H1 (cell line): ENCODE data around the gene YAF2. TPM values are rescaled to one million over a fixed set of nuclear protein-coding genes. Genes with fewer than 3 reads are reported as not detected.

Experiments
- CTCF ChIA-PET: fragments of 300-600 bp; sonication (Branson Sonifier 250); formaldehyde crosslinking; loops from one replicate; lab custom pipeline; 2021; ENCODE audit not compliant: partially characterized antibody; lab: Charles Lee
- POLR2A ChIA-PET: fragments of 300-600 bp; sonication (Branson Sonifier 250); formaldehyde crosslinking; loops from one replicate; lab custom pipeline; 2021; ENCODE audit warnings: inconsistent platforms; ENCODE audit not compliant: partially characterized antibody; lab: Charles Lee
- DNase-seq, 2 experiments: peaks; one replicate each; pipeline versions ENCODE4 v3.0.0 to v3.0.0-alpha.2; 2010 to 2022; ENCODE audit warnings: low spot score in 2 of 2, low read depth in 1 of 2, mixed read lengths in 1 of 2
- FAIRE-seq: peaks from 2 replicates; lab custom pipeline; 2011; peaks lifted over from hg19 to GRCh38; lab: Jason Lieb, UNC
- H2AFZ ChIP-seq: 2 replicates; pipeline ENCODE4 v1.8.1; 2012; ENCODE audit warnings: low read length, inconsistent platforms
- H2AK5ac ChIP-seq: 2 replicates; pipeline ENCODE4 v1.6.1; 2013; ENCODE audit warnings: low read depth, low read length
- H2BK120ac ChIP-seq: replicated peaks from 2 replicates; pipeline ENCODE3; 2013; ENCODE audit warnings: low read depth, low read length, inconsistent platforms
- H2BK12ac ChIP-seq: 2 replicates; pipeline ENCODE4 v1.6.1; 2013; ENCODE audit warnings: low read depth, low read length
- H2BK15ac ChIP-seq: 2 replicates; pipeline ENCODE4 v1.6.1; 2013; ENCODE audit warnings: low read length
- H2BK20ac ChIP-seq: 2 replicates; pipeline ENCODE4 v1.6.1; 2013; ENCODE audit warnings: low read length
- H2BK5ac ChIP-seq: 2 replicates; pipeline ENCODE4 v1.6.1; 2013; ENCODE audit warnings: low read depth, low read length
- H3K14ac ChIP-seq: 2 replicates; pipeline ENCODE4 v1.6.1; 2013; ENCODE audit warnings: inconsistent platforms; ENCODE audit not compliant: insufficient read length
- H3K18ac ChIP-seq: 2 replicates; pipeline ENCODE4 v1.6.1; 2013; ENCODE audit warnings: low read length; ENCODE audit errors: extremely low read depth
- H3K23ac ChIP-seq: 2 replicates; pipeline ENCODE4 v1.6.1; 2013; ENCODE audit warnings: inconsistent platforms; ENCODE audit not compliant: insufficient read length
- H3K23me2 ChIP-seq: 2 replicates; pipeline ENCODE4 v1.6.1; 2013; ENCODE audit warnings: low read depth, low read length
- H3K27ac ChIP-seq: 2 replicates; pipeline ENCODE4 v1.6.1; 2011; ENCODE audit warnings: low read depth, low read length, inconsistent platforms
- H3K27me3 ChIP-seq, 4 experiments: replicated peaks in 1 of 4; 1 replicate in 1 of 4; 2 replicates in 3 of 4; pipeline versions ENCODE4 v1.6.1 to v1.8.1; 2011 to 2013; ENCODE audit warnings: low read length in 3 of 4, mild to moderate bottlenecking in 3 of 4, inconsistent platforms in 2 of 4, mixed read lengths in 2 of 4, moderate library complexity in 1 of 4; ENCODE audit not compliant: control insufficient read depth in 3 of 4, insufficient read depth in 3 of 4; ENCODE audit errors: extremely low read depth in 1 of 4
- H3K36me3 ChIP-seq, 4 experiments: 2 replicates each; pipeline versions ENCODE4 v1.6.1 to v1.8.1; 2011 to 2013; ENCODE audit warnings: mild to moderate bottlenecking in 4 of 4, low read length in 3 of 4, moderate library complexity in 2 of 4, control low read depth in 1 of 4, inconsistent platforms in 1 of 4; ENCODE audit not compliant: insufficient read depth in 4 of 4, control insufficient read depth in 2 of 4
- H3K4ac ChIP-seq: replicated peaks from 2 replicates; pipeline ENCODE3; 2013; ENCODE audit warnings: low read length, low read depth, mixed read lengths, inconsistent platforms; ENCODE audit not compliant: insufficient read length
- H3K4me1 ChIP-seq, 4 experiments: replicated peaks in 1 of 4; 1 replicate in 1 of 4; 2 replicates in 3 of 4; pipeline versions ENCODE4 v1.6.1 to v1.8.1; 2011 to 2013; ENCODE audit warnings: low read length in 3 of 4, inconsistent platforms in 2 of 4, mixed read lengths in 1 of 4; ENCODE audit not compliant: insufficient read depth in 4 of 4, control insufficient read depth in 3 of 4
- H3K4me2 ChIP-seq, 2 experiments: 2 replicates each; pipeline versions ENCODE4 v1.6.1 to v1.8.1; 2011 to 2013; ENCODE audit warnings: low read depth in 2 of 2, low read length in 2 of 2, control low read depth in 1 of 2, inconsistent platforms in 1 of 2, mild to moderate bottlenecking in 1 of 2; ENCODE audit not compliant: insufficient read depth in 1 of 2
- H3K4me3 ChIP-seq, 4 experiments: fragments of 200-600, 300-600 bp in 1 of 4; sonication (generic), shearing (Covaris generic), sonication (Bioruptor Twin) in 1 of 4; 2 replicates each; pipeline versions ENCODE4 v1.5.1 to v1.8.1; 2011 to 2016; ENCODE audit warnings: low read length in 4 of 4, low read depth in 3 of 4, control low read depth in 2 of 4, inconsistent platforms in 2 of 4, mild to moderate bottlenecking in 2 of 4, mixed read lengths in 1 of 4, moderate library complexity in 1 of 4; ENCODE audit not compliant: insufficient read depth in 2 of 4; ENCODE audit errors: extremely low read depth in 1 of 4
- H3K56ac ChIP-seq: replicated peaks from 2 replicates; pipeline ENCODE3; 2013; ENCODE audit warnings: low read depth, mild to moderate bottlenecking, mixed read lengths, low read length, inconsistent platforms; ENCODE audit not compliant: insufficient read length
- H3K79me1 ChIP-seq: 2 replicates; pipeline ENCODE4 v1.6.1; 2013; ENCODE audit warnings: low read depth, low read length, control low read depth
- H3K79me2 ChIP-seq, 2 experiments: 2 replicates each; pipeline versions ENCODE4 v1.6.1 to v1.8.1; 2012 to 2013; ENCODE audit warnings: low read length in 2 of 2, mild to moderate bottlenecking in 2 of 2, inconsistent platforms in 1 of 2; ENCODE audit not compliant: insufficient read depth in 2 of 2, control insufficient read depth in 1 of 2
- H3K9ac ChIP-seq, 4 experiments: replicated peaks in 1 of 4; 1 replicate in 1 of 4; 2 replicates in 3 of 4; pipeline versions ENCODE4 v1.6.1 to v1.8.1; 2011 to 2013; ENCODE audit warnings: low read depth in 3 of 4, low read length in 3 of 4, control low read depth in 2 of 4, mild to moderate bottlenecking in 2 of 4, moderate library complexity in 2 of 4, inconsistent platforms in 1 of 4; ENCODE audit errors: extremely low read depth in 1 of 4
- H3K9me3 ChIP-seq, 2 experiments: 2 replicates each; pipeline versions ENCODE4 v1.6.1 to v1.8.1; 2012 to 2013; ENCODE audit warnings: mild to moderate bottlenecking in 2 of 2, moderate library complexity in 2 of 2, control low read depth in 1 of 2, inconsistent platforms in 1 of 2, low read depth in 1 of 2, low read length in 1 of 2, mixed read lengths in 1 of 2; ENCODE audit not compliant: insufficient read depth in 2 of 2
- H4K20me1 ChIP-seq, 2 experiments: replicated peaks in 1 of 2; 2 replicates each; pipeline versions ENCODE3 to v1.8.1; 2011 to 2013; ENCODE audit warnings: inconsistent platforms in 2 of 2, low read length in 2 of 2, mild to moderate bottlenecking in 1 of 2; ENCODE audit not compliant: insufficient read depth in 2 of 2, control insufficient read depth in 1 of 2
- H4K5ac ChIP-seq: 2 replicates; pipeline ENCODE4 v1.6.1; 2013; ENCODE audit warnings: low read length, low read depth, mixed read lengths, inconsistent platforms; ENCODE audit not compliant: insufficient read length
- H4K8ac ChIP-seq: 2 replicates; pipeline ENCODE4 v1.8.0; 2013; ENCODE audit warnings: mild to moderate bottlenecking, moderate library complexity, low read length, inconsistent platforms; ENCODE audit not compliant: insufficient read depth; ENCODE audit errors: extremely low read depth
- H4K91ac ChIP-seq: replicated peaks from 2 replicates; pipeline ENCODE3; 2013; ENCODE audit warnings: low read length, mixed read lengths, inconsistent platforms; ENCODE audit not compliant: insufficient read length
- EP300 ChIP-seq, 2 experiments: IDR thresholded peaks; 1 replicate in 1 of 2; 2 replicates in 1 of 2; pipeline ENCODE4 v1.6.1; 2011 to 2012; ENCODE audit warnings: low read depth in 2 of 2, low read length in 2 of 2, mild to moderate bottlenecking in 2 of 2, borderline replicate concordance in 1 of 2, inconsistent platforms in 1 of 2, moderate library complexity in 1 of 2
- POLR2A ChIP-seq, 2 experiments: IDR thresholded peaks; 1 replicate in 1 of 2; 2 replicates in 1 of 2; pipeline ENCODE4 v1.6.1; 2011; ENCODE audit warnings: low read depth in 2 of 2, low read length in 2 of 2, mild to moderate bottlenecking in 2 of 2; ENCODE audit errors: control extremely low read depth in 1 of 2
- SIRT6 ChIP-seq: IDR thresholded peaks from one replicate; pipeline ENCODE4 v1.7.1; 2012; ENCODE audit warnings: low read length, inconsistent platforms
- TBP ChIP-seq: IDR thresholded peaks from 2 replicates; pipeline ENCODE4 v1.6.1; 2011; ENCODE audit warnings: low read depth, low read length, improper control_type of control experiment
- WGBS, 2 experiments: shearing (Covaris generic) in 1 of 2; methylation state at CpG; one replicate each; pipeline versions ENCODE4 v1.1.6 to v1.1.7; 2013 to 2015; ENCODE audit warnings: low lambda C conversion rate in 2 of 2, mixed read lengths in 2 of 2, inconsistent platforms in 1 of 2, low coverage in 1 of 2, missing lambda C conversion rate in 1 of 2; ENCODE audit not compliant: insufficient replicate concordance in 2 of 2, insufficient coverage in 1 of 2, insufficient read length in 1 of 2; ENCODE audit errors: extremely low coverage in 1 of 2, missing lambda C conversion rate in 1 of 2; 5-methylcytosine and 5-hydroxymethylcytosine counted together
- polyA plus RNA-seq, 7 experiments: library from polyadenylated mRNA; depleted of rRNA in 3 of 7; stranded (reverse) in 5 of 7; unstranded in 2 of 7; fragments of >200 nt in 5 of 7; fragments of 200-250 nt in 2 of 7; gene quantifications; 1 replicate in 5 of 7; 2 replicates in 1 of 7; 4 replicates in 1 of 7; pipeline versions ENCODE4 v1.2.1 to v1.2.3, GENCODE V29; 2011 to 2013; ENCODE audit warnings: missing spikeins in 2 of 7, mixed read lengths in 2 of 7
- total RNA-seq: library from RNA; stranded (reverse); fragmentation: NEBNext Ultra II Directional; extraction: Animal tissue kit (Norgen Biotek cat#: 25700); gene quantifications from 2 replicates; pipeline ENCODE4 v1.2.1, GENCODE V29; 2021

Gene YAF2
- total and polyA plus RNA-seq, 2 of the 8 experiments (the other 6 are each of a cell fraction or from before 2014, with no cell fraction given) = 0.50 to 2.2 TPM

DNA sequence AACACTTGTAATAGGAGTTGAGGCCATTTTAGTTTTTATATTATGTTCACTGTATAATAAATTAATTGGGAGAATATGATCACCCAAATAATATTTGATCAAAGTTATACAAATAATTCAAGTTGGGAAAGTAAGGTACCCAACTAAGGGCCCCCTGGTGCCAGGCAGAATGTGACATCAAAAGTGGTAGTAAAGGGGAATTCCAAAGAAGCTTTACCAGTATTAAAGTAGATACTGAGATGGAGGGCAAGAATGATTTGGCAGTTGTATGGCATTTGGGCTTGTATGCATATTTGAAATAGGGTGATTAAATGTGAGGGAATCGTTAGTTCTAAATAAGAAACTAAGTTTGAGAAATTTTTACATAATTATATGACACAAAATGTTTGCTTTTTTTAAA, 111.1 kb downstream of the YAF2 start:
- POLR2A ChIA-PET = no interaction called here
- no peak overlapping the region for H2BK12ac ChIP-seq
- H3K79me1 ChIP-seq = no peaks in the 10 kb centered on the region
- no peak overlapping the region for H4K91ac ChIP-seq
- H3K9me3 ChIP-seq = no peaks in the 10 kb centered on the region
- H2BK15ac ChIP-seq = no peak overlapping the region
- WGBS, 2 experiments = 74% methylated on average over 1 of the region's 1 CpG; no CpG with 5 or more reads in 1 of the 2 experiments
- no peak overlapping the region for H2BK5ac ChIP-seq
- H4K8ac ChIP-seq = no peak overlapping the region
- H2BK120ac ChIP-seq = no peak overlapping the region
- no peak overlapping the region for H3K4ac ChIP-seq
- no peak overlapping the region for H3K23ac ChIP-seq
- no peak overlapping the region for H3K18ac ChIP-seq
- no peak overlapping the region for H3K4me2 ChIP-seq
- H3K36me3 ChIP-seq = no peaks in the 10 kb centered on the region
- no peak overlapping the region for H3K27ac ChIP-seq
- no peak overlapping the region for H3K56ac ChIP-seq
- no peak overlapping the region for H3K14ac ChIP-seq
- no peaks in the 10 kb centered on the region for H3K27me3 ChIP-seq
- peaks cover 0 to 5% of the 10 kb centered on the region in 2 experiments for H4K20me1 ChIP-seq
- no peak overlapping the region for H4K5ac ChIP-seq
- no peak overlapping the region for H2BK20ac ChIP-seq
- no peak for TF ChIP-seq POLR2A (IDR thresholded peaks at IDR 0.05; ENCODE audit: control extremely low read depth in 1 of 2, low read depth in 2 of 2, low read length in 2 of 2)
- TF ChIP-seq EP300 (IDR thresholded peaks at IDR 0.05; ENCODE audit: borderline replicate concordance in 1 of 2, low read depth in 2 of 2, low read length in 2 of 2) = no peak
- TF ChIP-seq SIRT6 = no peak
- no peak for TF ChIP-seq TBP
- DNase-seq (no peak), FAIRE-seq (no peak)
- H3K23me2 ChIP-seq = no peaks in the 10 kb centered on the region
- CTCF ChIA-PET = interaction anchor here (1.8 kb wide), 1 partner anchor 212 kb away, joined by 5 read pairs; no protein-coding TSS in a partner anchor
- peaks cover 0 to 29% of the 10 kb centered on the region in 2 experiments; a peak in 2 of 4 replicates for H3K79me2 ChIP-seq
- H3K9ac ChIP-seq = no peak overlapping the region
- H3K4me3 ChIP-seq = no peak overlapping the region
- peaks cover 0 to 10% (median 6%) of the 10 kb centered on the region in 4 experiments; a peak in 5 of 7 replicates for H3K4me1 ChIP-seq
- H2AFZ ChIP-seq = no peak overlapping the region
- H2AK5ac ChIP-seq = no peak overlapping the region
